GM23338 (cell line): ENCODE results near the gene GPN3. TPM values are rescaled to one million over a fixed set of nuclear protein-coding genes. Genes with fewer than 3 reads are reported as not detected.

Source experiments
- ATAC-seq: fragments of 200-7000 bp; cut with Tn5 transposase; 3 replicates; pipeline ENCODE4 v1.9.1; 2020
- DNase-seq: peaks from one replicate; pipeline ENCODE4 v3.0.0-alpha.2; 2015; ENCODE audit warnings: low spot score
- H2AFZ ChIP-seq: fragments of 200-600 bp; sonication (generic); 2 replicates; pipeline ENCODE4 v1.8.0; 2016; ENCODE audit warnings: antibody characterized with exemption, mild to moderate bottlenecking, moderate library complexity
- H3F3A ChIP-seq: fragments of 200-600 bp; sonication (generic); replicated peaks from 2 replicates; pipeline ENCODE4 v1.8.0; 2017; ENCODE audit warnings: antibody characterized with exemption, mixed run types, low read depth
- H3K27ac ChIP-seq: fragments of 200-600 bp; sonication (generic); 2 replicates; pipeline ENCODE4 v1.6.1; 2016; ENCODE audit warnings: low read depth
- H3K27me3 ChIP-seq: fragments of 200-600 bp; sonication (generic); 2 replicates; pipeline ENCODE4 v1.8.0; 2016; ENCODE audit warnings: mild to moderate bottlenecking, mixed run types, moderate library complexity; ENCODE audit not compliant: insufficient read depth
- H3K36me3 ChIP-seq: fragments of 200-600 bp; sonication (generic); 2 replicates; pipeline ENCODE4 v1.8.0; 2016; ENCODE audit warnings: mild to moderate bottlenecking; ENCODE audit not compliant: insufficient read depth
- H3K4me1 ChIP-seq: fragments of 200-600 bp; sonication (generic); 2 replicates; pipeline ENCODE4 v1.8.0; 2016; ENCODE audit warnings: mild to moderate bottlenecking, moderate library complexity; ENCODE audit not compliant: insufficient read depth
- H3K4me2 ChIP-seq: fragments of 200-600 bp; sonication (generic); 2 replicates; pipeline ENCODE4 v1.7.1; 2017; ENCODE audit warnings: mixed run types
- H3K4me3 ChIP-seq: fragments of 200-600 bp; sonication (generic); 2 replicates; pipeline ENCODE4 v1.6.1; 2016; ENCODE audit warnings: mixed run types
- H3K79me2 ChIP-seq: fragments of 200-600 bp; sonication (generic); replicated peaks from 2 replicates; pipeline ENCODE4 v1.8.0; 2017; ENCODE audit warnings: mild to moderate bottlenecking; ENCODE audit not compliant: insufficient read depth
- H3K9me2 ChIP-seq: fragments of 200-600 bp; sonication (generic); 2 replicates; pipeline ENCODE4 v1.8.0; 2017; ENCODE audit not compliant: insufficient read depth
- H4K20me1 ChIP-seq: fragments of 200-600 bp; sonication (generic); replicated peaks from 2 replicates; pipeline ENCODE4 v1.8.0; 2017; ENCODE audit warnings: mild to moderate bottlenecking; ENCODE audit not compliant: insufficient read depth
- H3K27ac Mint-ChIP-seq: 2 replicates; pipeline ENCODE4 v1.8.0; 2020; ENCODE audit warnings: inconsistent platforms, mild to moderate bottlenecking, moderate library complexity, mixed read lengths
- H3K27me3 Mint-ChIP-seq: 3 replicates; pipeline ENCODE4 v1.8.0; 2022; ENCODE audit warnings: low read depth, mild to moderate bottlenecking, moderate library complexity, mixed read lengths, inconsistent platforms; ENCODE audit not compliant: insufficient read depth, poor library complexity
- H3K36me3 Mint-ChIP-seq: 3 replicates; pipeline ENCODE4 v1.8.0; 2021; ENCODE audit warnings: low read depth, mild to moderate bottlenecking, inconsistent platforms, moderate library complexity, mixed read lengths
- H3K4me1 Mint-ChIP-seq: 3 replicates; pipeline ENCODE4 v1.8.0; 2020; ENCODE audit warnings: mild to moderate bottlenecking, inconsistent platforms, mixed read lengths
- H3K4me3 Mint-ChIP-seq: 3 replicates; pipeline ENCODE4 v1.8.0; 2021; ENCODE audit warnings: moderate library complexity, mild to moderate bottlenecking, inconsistent platforms, mixed read lengths
- H3K9me3 Mint-ChIP-seq: 3 replicates; pipeline ENCODE4 v1.8.0; 2020; ENCODE audit warnings: moderate library complexity, mild to moderate bottlenecking, inconsistent platforms, mixed read lengths
- CREB1 ChIP-seq: fragments of 250-450 bp; sonication (Bioruptor Pico); IDR thresholded peaks from 2 replicates; pipeline ENCODE4 v1.5.0; 2020; ENCODE audit warnings: low read depth, mild to moderate bottlenecking, moderate library complexity
- CTCF ChIP-seq, 2 experiments: fragments of 200-600 bp in 1 of 2; sonication (generic) in 1 of 2; conservative IDR thresholded peaks; 2 replicates each; pipeline versions ENCODE4 v1.5.1 to v1.6.1; 2016 to 2017; ENCODE audit warnings: antibody characterized with exemption in 2 of 2, low read depth in 2 of 2, mild to moderate bottlenecking in 2 of 2, moderate library complexity in 1 of 2
- ETS1 ChIP-seq: IDR thresholded peaks from 2 replicates; pipeline ENCODE4 v1.6.1; 2016; ENCODE audit warnings: antibody characterized with exemption
- EZH2 ChIP-seq: fragments of 200-600 bp; sonication (generic); IDR thresholded peaks from one replicate; pipeline ENCODE4 v1.8.0; 2017; ENCODE audit warnings: antibody characterized with exemption, mild to moderate bottlenecking, low read depth; ENCODE audit not compliant: unreplicated experiment
- EZH2phosphoT487 ChIP-seq: fragments of 200-600 bp; sonication (generic); IDR thresholded peaks from one replicate; pipeline ENCODE4 v1.8.1; 2018; ENCODE audit warnings: antibody characterized with exemption; ENCODE audit not compliant: unreplicated experiment
- JUNB ChIP-seq: IDR thresholded peaks from one replicate; pipeline ENCODE4 v1.6.1; 2016; ENCODE audit warnings: antibody characterized with exemption; ENCODE audit not compliant: unreplicated experiment
- NANOG ChIP-seq: IDR thresholded peaks from 2 replicates; pipeline ENCODE4 v1.6.1; 2016; ENCODE audit warnings: antibody characterized with exemption, borderline replicate concordance
- POLR2AphosphoS5 ChIP-seq: IDR thresholded peaks from 2 replicates; pipeline ENCODE4 v1.6.1; 2016; ENCODE audit warnings: antibody characterized with exemption, low read depth
- STAT1 ChIP-seq: IDR thresholded peaks from one replicate; pipeline ENCODE4 v1.6.1; 2016; ENCODE audit warnings: antibody characterized with exemption; ENCODE audit not compliant: unreplicated experiment
- ZNF114 ChIP-seq: fragments of 250-450 bp; sonication (Bioruptor Pico); IDR thresholded peaks from 2 replicates; pipeline ENCODE4 v1.5.0; 2020; ENCODE audit warnings: mild to moderate bottlenecking, moderate library complexity
- ZNF331 ChIP-seq: fragments of 250-450 bp; sonication (Bioruptor Pico); IDR thresholded peaks from 2 replicates; pipeline ENCODE4 v1.5.0; 2020; ENCODE audit warnings: low read depth, mild to moderate bottlenecking, moderate library complexity
- ZNF462 ChIP-seq: fragments of 250-450 bp; sonication (Bioruptor Pico); IDR thresholded peaks from 2 replicates; pipeline ENCODE4 v1.5.0; 2020; ENCODE audit warnings: mild to moderate bottlenecking, moderate library complexity
- polyA plus RNA-seq: library from polyadenylated mRNA; unstranded; fragments of >200 nt; fragmentation: Nextera tagmentation; extraction: Ambion mirVana; gene quantifications from 2 replicates; pipeline ENCODE4 v1.2.1, GENCODE V29; 2016
- total RNA-seq: library from RNA; depleted of rRNA; stranded (reverse); fragments of >200 nt; shearing (Covaris generic); gene quantifications from 2 replicates; pipeline ENCODE4 v1.2.3, GENCODE V29; 2014
- TF ChIP-seq, protein P1 (sequence below): IDR thresholded peaks from one replicate; pipeline ENCODE4 v1.6.1; 2018; ENCODE audit warnings: antibody characterized with exemption; ENCODE audit not compliant: unreplicated experiment

The GPN3 gene
- total and polyA plus RNA-seq, 2 experiments from 2014 or later, result 45.0 to 108 TPM

DNA sequence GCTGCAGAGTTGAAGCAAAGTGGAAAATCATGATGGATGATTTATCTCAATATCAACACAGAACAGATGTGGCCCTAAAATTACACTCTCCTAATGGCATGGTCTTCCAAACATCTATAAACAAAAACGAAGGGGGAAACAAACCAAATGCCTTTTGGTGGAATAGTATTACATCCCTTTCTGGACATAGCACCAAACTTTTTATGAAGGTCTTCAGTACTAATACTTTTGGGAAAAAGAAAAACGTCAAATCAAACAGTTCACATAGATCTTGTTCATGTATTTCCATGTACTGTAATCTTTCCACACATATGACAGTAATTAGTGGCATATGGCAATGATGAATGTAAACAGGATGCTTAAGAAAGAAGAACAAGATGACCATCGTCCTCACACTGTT lies 41.7 kb downstream of the GPN3 start:
- no peak overlapping the region for H3K27ac ChIP-seq
- H3K27me3 ChIP-seq, result no peaks in the 10 kb centered on the region
- H3K9me2 ChIP-seq, result no peaks in the 10 kb centered on the region
- Mint-ChIP-seq H3K27me3 (peaks cover 4% of the 10 kb centered on the region), H3K9me3 (no peaks in the 10 kb centered on the region), H3K4me3 (no peak overlapping the region), H3K4me1 (peaks cover 8% of the 10 kb centered on the region; the same call in 2 of the 3 replicates), H3K36me3 (no peaks in the 10 kb centered on the region), H3K27ac (no peak overlapping the region)
- no peak for ATAC-seq
- no peak for TF ChIP-seq ZNF331 (CRISPR knock-in tag)
- TF ChIP-seq ZNF114 (CRISPR knock-in tag), result no peak
- no peak for TF ChIP-seq EZH2phosphoT487
- no peak for TF ChIP-seq ZNF462 (CRISPR knock-in tag)
- TF ChIP-seq STAT1, result no peak
- TF ChIP-seq JUNB, result no peak
- TF ChIP-seq CTCF (conservative IDR thresholded peaks at IDR 0.05; ENCODE audit: low read depth in 2 of 2), result no peak
- TF ChIP-seq, protein P1, sequence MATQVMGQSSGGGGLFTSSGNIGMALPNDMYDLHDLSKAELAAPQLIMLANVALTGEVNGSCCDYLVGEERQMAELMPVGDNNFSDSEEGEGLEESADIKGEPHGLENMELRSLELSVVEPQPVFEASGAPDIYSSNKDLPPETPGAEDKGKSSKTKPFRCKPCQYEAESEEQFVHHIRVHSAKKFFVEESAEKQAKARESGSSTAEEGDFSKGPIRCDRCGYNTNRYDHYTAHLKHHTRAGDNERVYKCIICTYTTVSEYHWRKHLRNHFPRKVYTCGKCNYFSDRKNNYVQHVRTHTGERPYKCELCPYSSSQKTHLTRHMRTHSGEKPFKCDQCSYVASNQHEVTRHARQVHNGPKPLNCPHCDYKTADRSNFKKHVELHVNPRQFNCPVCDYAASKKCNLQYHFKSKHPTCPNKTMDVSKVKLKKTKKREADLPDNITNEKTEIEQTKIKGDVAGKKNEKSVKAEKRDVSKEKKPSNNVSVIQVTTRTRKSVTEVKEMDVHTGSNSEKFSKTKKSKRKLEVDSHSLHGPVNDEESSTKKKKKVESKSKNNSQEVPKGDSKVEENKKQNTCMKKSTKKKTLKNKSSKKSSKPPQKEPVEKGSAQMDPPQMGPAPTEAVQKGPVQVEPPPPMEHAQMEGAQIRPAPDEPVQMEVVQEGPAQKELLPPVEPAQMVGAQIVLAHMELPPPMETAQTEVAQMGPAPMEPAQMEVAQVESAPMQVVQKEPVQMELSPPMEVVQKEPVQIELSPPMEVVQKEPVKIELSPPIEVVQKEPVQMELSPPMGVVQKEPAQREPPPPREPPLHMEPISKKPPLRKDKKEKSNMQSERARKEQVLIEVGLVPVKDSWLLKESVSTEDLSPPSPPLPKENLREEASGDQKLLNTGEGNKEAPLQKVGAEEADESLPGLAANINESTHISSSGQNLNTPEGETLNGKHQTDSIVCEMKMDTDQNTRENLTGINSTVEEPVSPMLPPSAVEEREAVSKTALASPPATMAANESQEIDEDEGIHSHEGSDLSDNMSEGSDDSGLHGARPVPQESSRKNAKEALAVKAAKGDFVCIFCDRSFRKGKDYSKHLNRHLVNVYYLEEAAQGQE, result no peak
- TF ChIP-seq CREB1, result no peak
- TF ChIP-seq POLR2AphosphoS5, result no peak
- no peak for TF ChIP-seq NANOG
- TF ChIP-seq EZH2, result no peak
- no peak for TF ChIP-seq ETS1
- no peaks in the 10 kb centered on the region for H3K36me3 ChIP-seq
- H3K79me2 ChIP-seq, result no peaks in the 10 kb centered on the region
- H2AFZ ChIP-seq, result no peak overlapping the region
- no peaks in the 10 kb centered on the region for H4K20me1 ChIP-seq
- H3K4me3 ChIP-seq, result no peak overlapping the region
- peaks cover 6% of the 10 kb centered on the region; the same call in 1 of the 2 replicates for H3F3A ChIP-seq
- H3K4me1 ChIP-seq, result peaks cover 4% of the 10 kb centered on the region; the same call in 1 of the 2 replicates
- no peak overlapping the region for H3K4me2 ChIP-seq
- no peak for DNase-seq
